ENCODE data around the gene RAD51B.
A peak's percentile ranks its signal among the peaks of the same experiment; 100 is the strongest.

The RAD51B gene

GRCh38 chr14:68124979-68125731 is 305.6 kb downstream of the RAD51B start:
- DNase-seq = no peak

GRCh38 chr14:68127166-68127565 is 307.6 kb downstream of the RAD51B start:
- DNase-seq = no peak

GRCh38 chr14:68131907-68132306 is 312.3 kb downstream of the RAD51B start:
- DNase-seq = no peak

GRCh38 chr14:68132563-68133121 is 313.1 kb downstream of the RAD51B start:
- DNase-seq = no peak

GRCh38 chr14:68133856-68134255 is 314.3 kb downstream of the RAD51B start:
- no peak for DNase-seq

- DNase-seq = no peak
Observed at GRCh38 chr14:68135028-68135427, 315.4 kb downstream of the RAD51B start.

- DNase-seq = no peak
Observed at GRCh38 chr14:68135566-68135965, 316.0 kb downstream of the RAD51B start.

GRCh38 chr14:68137704-68138619 is 318.4 kb downstream of the RAD51B start:
- peak in 1 of 2 experiments; percentile 45 for DNase-seq

GRCh38 chr14:68139431-68140075 is 320.0 kb downstream of the RAD51B start:
- DNase-seq = peak in 1 of 2 experiments; percentile 71

GRCh38 chr14:68140076-68140741 is 320.6 kb downstream of the RAD51B start:
- DNase-seq = peak in 1 of 2 experiments; percentile 35

GRCh38 chr14:68140806-68141205 is 321.2 kb downstream of the RAD51B start:
- DNase-seq = no peak

GRCh38 chr14:68141281-68142088 is 321.9 kb downstream of the RAD51B start:
- DNase-seq = no peak

GRCh38 chr14:68143341-68143841 is 323.8 kb downstream of the RAD51B start:
- DNase-seq = no peak

- no peak for DNase-seq
Observed at GRCh38 chr14:68144051-68144681, 324.6 kb downstream of the RAD51B start.

GRCh38 chr14:68145036-68145435 is 325.5 kb downstream of the RAD51B start:
- no peak for DNase-seq

GRCh38 chr14:68145539-68145938 is 326.0 kb downstream of the RAD51B start:
- no peak for DNase-seq

GRCh38 chr14:68146818-68147217 is 327.2 kb downstream of the RAD51B start:
- DNase-seq = no peak

- no peak for DNase-seq
Observed at GRCh38 chr14:68147303-68147702, 327.7 kb downstream of the RAD51B start.

GRCh38 chr14:68148276-68148675 is 328.7 kb downstream of the RAD51B start:
- no peak for DNase-seq

- DNase-seq = no peak
Observed at GRCh38 chr14:68148763-68149162, 329.2 kb downstream of the RAD51B start.

- no peak for DNase-seq
Observed at GRCh38 chr14:68153275-68153674, 333.7 kb downstream of the RAD51B start.

Data from NCI-H2081 (cell line).